H9 (cell line): Measurements from ENCODE around the gene PRODH2. TPM values are rescaled to one million over a fixed set of nuclear protein-coding genes. Genes with fewer than 3 reads are reported as not detected.
A peak's percentile ranks its signal among the peaks of the same experiment; 100 is the strongest.

Experiments used
- DNase-seq: peaks from one replicate; pipeline ENCODE4 v3.0.0-alpha.2; 2017
- H2AFZ ChIP-seq: one replicate; pipeline ENCODE4 v1.6.1; 2013; ENCODE audit warnings: mild to moderate bottlenecking, low read length, control low read depth, moderate library complexity
- H2AK5ac ChIP-seq: 2 replicates; pipeline ENCODE4 v1.6.1; 2013; ENCODE audit warnings: low read length, control low read depth, mixed read lengths; ENCODE audit not compliant: insufficient read length
- H2BK120ac ChIP-seq: one replicate; pipeline ENCODE4 v1.6.1; 2013; ENCODE audit warnings: low read depth, mild to moderate bottlenecking, low read length, control low read depth, inconsistent platforms; ENCODE audit not compliant: poor library complexity, severe bottlenecking
- H2BK12ac ChIP-seq: 2 replicates; pipeline ENCODE4 v1.6.1; 2013; ENCODE audit warnings: low read length, control low read depth, mixed read lengths, low read depth; ENCODE audit not compliant: insufficient read length
- H2BK15ac ChIP-seq: 2 replicates; pipeline ENCODE4 v1.6.1; 2013; ENCODE audit warnings: low read depth, low read length, control low read depth
- H2BK20ac ChIP-seq: one replicate; pipeline ENCODE4 v1.6.1; 2013; ENCODE audit warnings: low read depth, mild to moderate bottlenecking, low read length, control low read depth, inconsistent platforms; ENCODE audit not compliant: poor library complexity, severe bottlenecking
- H2BK5ac ChIP-seq: 2 replicates; pipeline ENCODE4 v1.6.1; 2013; ENCODE audit warnings: low read length, control low read depth, mixed read lengths; ENCODE audit not compliant: insufficient read length
- H3K14ac ChIP-seq: 2 replicates; pipeline ENCODE4 v1.6.1; 2013; ENCODE audit warnings: low read length, control low read depth; ENCODE audit not compliant: insufficient read depth
- H3K18ac ChIP-seq: 2 replicates; pipeline ENCODE4 v1.6.1; 2013; ENCODE audit warnings: low read depth, mild to moderate bottlenecking, mixed read lengths, low read length, control low read depth; ENCODE audit not compliant: insufficient read length
- H3K23ac ChIP-seq: 2 replicates; pipeline ENCODE4 v1.6.1; 2013; ENCODE audit warnings: low read length, control low read depth, mixed read lengths, low read depth; ENCODE audit not compliant: insufficient read length
- H3K23me2 ChIP-seq: 2 replicates; pipeline ENCODE4 v1.6.1; 2013; ENCODE audit warnings: low read depth, mild to moderate bottlenecking, mixed read lengths, low read length, control low read depth; ENCODE audit not compliant: insufficient read length, poor library complexity, severe bottlenecking
- H3K27ac ChIP-seq: 2 replicates; pipeline ENCODE4 v1.5.1; 2013; ENCODE audit warnings: low read length, control low read depth, mixed read lengths, low read depth; ENCODE audit not compliant: insufficient read length
- H3K27me3 ChIP-seq: 2 replicates; pipeline ENCODE4 v1.6.1; 2013; ENCODE audit warnings: low read length, control low read depth, inconsistent platforms; ENCODE audit not compliant: insufficient read depth
- H3K4ac ChIP-seq: 2 replicates; pipeline ENCODE4 v1.6.1; 2013; ENCODE audit warnings: low read depth, mild to moderate bottlenecking, control low read depth, inconsistent platforms, low read length, moderate library complexity
- H3K4me1 ChIP-seq: 2 replicates; pipeline ENCODE4 v1.6.1; 2013; ENCODE audit warnings: low read length, control low read depth, inconsistent platforms; ENCODE audit not compliant: insufficient read depth
- H3K4me2 ChIP-seq: 2 replicates; pipeline ENCODE4 v1.6.1; 2013; ENCODE audit warnings: low read length, control low read depth, mixed read lengths; ENCODE audit not compliant: insufficient read length, insufficient read depth
- H3K56ac ChIP-seq: 2 replicates; pipeline ENCODE4 v1.6.1; 2013; ENCODE audit warnings: low read depth, mild to moderate bottlenecking, mixed read lengths, low read length, control low read depth; ENCODE audit not compliant: insufficient read length
- H3K79me1 ChIP-seq: 2 replicates; pipeline ENCODE4 v1.6.1; 2013; ENCODE audit warnings: low read depth, mild to moderate bottlenecking, moderate library complexity, low read length, control low read depth, inconsistent platforms; ENCODE audit not compliant: insufficient read depth, poor library complexity, severe bottlenecking
- H3K79me2 ChIP-seq: 2 replicates; pipeline ENCODE4 v1.6.1; 2013; ENCODE audit warnings: low read length, control low read depth, inconsistent platforms; ENCODE audit not compliant: insufficient read depth
- H3K9ac ChIP-seq: 2 replicates; pipeline ENCODE4 v1.6.1; 2013; ENCODE audit warnings: low read length, control low read depth, mixed read lengths; ENCODE audit not compliant: insufficient read length; ENCODE audit errors: extremely low read depth
- H3K9me3 ChIP-seq: one replicate; pipeline ENCODE4 v1.6.1; 2013; ENCODE audit warnings: low read depth, low read length, inconsistent platforms; ENCODE audit not compliant: control insufficient read depth
- H3T11ph ChIP-seq: one replicate; pipeline ENCODE4 v1.6.1; 2013; ENCODE audit warnings: mild to moderate bottlenecking, low read length, control low read depth, inconsistent platforms
- H4K20me1 ChIP-seq: one replicate; pipeline ENCODE4 v1.6.1; 2013; ENCODE audit not compliant: control insufficient read depth, insufficient read length, insufficient read depth
- H4K5ac ChIP-seq: 2 replicates; pipeline ENCODE4 v1.6.1; 2013; ENCODE audit warnings: low read depth, mild to moderate bottlenecking, mixed read lengths, low read length, control low read depth; ENCODE audit not compliant: insufficient read length
- H4K8ac ChIP-seq: replicated peaks from 2 replicates; pipeline ENCODE4 v1.6.1; 2013; ENCODE audit warnings: low read length, control low read depth, mixed read lengths, low read depth; ENCODE audit not compliant: insufficient read length
- H4K91ac ChIP-seq: 2 replicates; pipeline ENCODE4 v1.6.1; 2013; ENCODE audit warnings: low read depth, mild to moderate bottlenecking, moderate library complexity, mixed read lengths, low read length, control low read depth; ENCODE audit not compliant: insufficient read length
- H3K27ac Mint-ChIP-seq, 3 experiments: 2 replicates in 2 of 3; 3 replicates in 1 of 3; pipeline ENCODE4 v1.8.0; 2020 to 2021; ENCODE audit warnings: mixed read lengths in 3 of 3, mild to moderate bottlenecking in 1 of 3, moderate library complexity in 1 of 3
- H3K27me3 Mint-ChIP-seq: 2 replicates; pipeline ENCODE4 v1.8.0; 2021; ENCODE audit warnings: low read depth, mild to moderate bottlenecking, moderate library complexity, mixed read lengths
- H3K36me3 Mint-ChIP-seq, 3 experiments: 2 replicates in 2 of 3; 3 replicates in 1 of 3; pipeline ENCODE4 v1.8.0; 2020 to 2021; ENCODE audit warnings: low read depth in 3 of 3, mixed read lengths in 3 of 3; ENCODE audit not compliant: insufficient read depth in 1 of 3
- H3K4me1 Mint-ChIP-seq, 2 experiments: 2 replicates each; pipeline ENCODE4 v1.8.0; 2020; ENCODE audit warnings: mixed read lengths in 2 of 2
- H3K4me3 Mint-ChIP-seq, 2 experiments: 2 replicates in 1 of 2; 3 replicates in 1 of 2; pipeline ENCODE4 v1.8.0; 2020 to 2021; ENCODE audit warnings: mild to moderate bottlenecking in 2 of 2, mixed read lengths in 2 of 2, moderate library complexity in 1 of 2
- H3K9me3 Mint-ChIP-seq, 2 experiments: 2 replicates in 1 of 2; 3 replicates in 1 of 2; pipeline ENCODE4 v1.8.0; 2020; ENCODE audit warnings: mild to moderate bottlenecking in 2 of 2, mixed read lengths in 2 of 2, moderate library complexity in 1 of 2
- WGBS: extraction: QIAGEN DNeasy Blood & Tissue Kit; methylation state at CpG from one replicate; pipeline ENCODE4 v1.1.7; 2013; ENCODE audit warnings: missing lambda C conversion rate, low lambda C conversion rate, mixed read lengths; ENCODE audit not compliant: insufficient read length; ENCODE audit errors: extremely low coverage; 5-methylcytosine and 5-hydroxymethylcytosine counted together
- total RNA-seq: library from RNA; stranded (reverse); gene quantifications from 2 replicates; pipeline ENCODE4 v1.2.1, GENCODE V29; 2021
- TF ChIP-seq, protein P1 (sequence below): fragments of 200-600 bp; sonication (generic); conservative IDR thresholded peaks from 3 replicates; pipeline ENCODE4 v1.8.0; 2021; ENCODE audit warnings: antibody characterized with exemption, mild to moderate bottlenecking

Gene PRODH2
- total RNA-seq, 1 experiment from 2014 or later = not detected

DNA sequence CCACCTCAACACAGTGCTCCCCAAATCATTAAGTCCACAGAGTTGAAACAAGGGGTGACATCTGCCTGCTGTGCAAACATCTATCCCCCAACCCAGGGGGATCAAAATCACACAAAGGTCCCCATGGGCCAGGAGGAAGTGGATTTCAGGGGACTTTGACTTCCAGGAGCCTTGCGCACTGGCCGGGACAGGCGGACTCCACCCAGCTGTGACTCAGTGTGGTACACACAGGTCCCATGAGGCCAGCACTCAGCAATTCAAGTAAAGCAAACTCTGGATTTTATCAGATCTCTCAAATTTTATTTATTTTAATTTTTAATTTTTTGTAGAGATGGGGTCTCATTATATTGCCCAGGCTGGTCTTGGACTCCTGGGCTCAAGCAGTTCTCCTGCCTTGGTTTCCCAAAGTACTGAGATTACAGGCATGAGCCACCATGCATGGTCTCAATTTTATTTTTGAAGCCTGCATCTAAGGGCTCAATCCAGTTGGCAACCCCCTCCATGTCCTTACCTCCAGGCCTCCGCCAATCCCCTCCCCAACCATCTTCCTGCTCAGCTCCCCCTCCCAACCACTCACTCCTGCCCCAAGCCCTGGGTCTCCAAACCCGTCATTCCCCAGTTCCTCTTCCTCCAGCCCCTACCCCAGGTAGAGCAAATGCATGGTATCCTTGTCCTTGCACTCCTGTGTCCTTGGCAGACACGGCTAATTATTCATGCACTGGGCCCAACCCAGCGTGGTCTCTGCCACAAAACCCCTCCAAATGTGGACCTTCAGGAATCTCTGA is 19.1 kb downstream of the PRODH2 start:
- Histone ChIP-seq H3T11ph (no peak overlapping the region), H3K9me3 (no peaks in the 10 kb centered on the region), H3K27ac (no peak overlapping the region), H3K23ac (no peak overlapping the region), H2AFZ (no peak overlapping the region), H3K27me3 (peaks cover 3% of the 10 kb centered on the region; the same call in 1 of the 2 replicates), H3K18ac (no peak overlapping the region), H3K9ac (no peak overlapping the region), H3K4me2 (no peak overlapping the region), H3K79me1 (no peaks in the 10 kb centered on the region), H3K4ac (no peak overlapping the region), H4K5ac (no peak overlapping the region), H2BK20ac (no peak overlapping the region), H3K14ac (no peak overlapping the region), H2BK12ac (no peak overlapping the region), H2BK5ac (no peak overlapping the region), H2AK5ac (no peak overlapping the region), H3K23me2 (peaks cover 5% of the 10 kb centered on the region), H2BK120ac (no peak overlapping the region), H4K20me1 (peaks cover 3% of the 10 kb centered on the region), H3K79me2 (no peaks in the 10 kb centered on the region), H2BK15ac (no peak overlapping the region), H3K4me1 (0 out of 2 replicates have a peak, but pooled peaks cover 2% of the 10 kb centered on the region), H3K56ac (no peak overlapping the region), H4K91ac (no peak overlapping the region), H4K8ac (no peak overlapping the region)
- Mint-ChIP-seq H3K9me3 (no peaks in the 10 kb centered on the region), H3K4me3 (no peak overlapping the region), H3K4me1 (peaks cover 8 to 18% of the 10 kb centered on the region in 2 experiments), H3K27me3 (peaks cover 36% of the 10 kb centered on the region), H3K27ac (0 out of 7 replicates have a peak overlapping the region, but pooled peaks of 1 of the 3 experiments have one; percentile 11), H3K36me3 (no peaks in the 10 kb centered on the region; a peak in 1 of 7 replicates)
- no peak for DNase-seq
- TF ChIP-seq, protein P1, sequence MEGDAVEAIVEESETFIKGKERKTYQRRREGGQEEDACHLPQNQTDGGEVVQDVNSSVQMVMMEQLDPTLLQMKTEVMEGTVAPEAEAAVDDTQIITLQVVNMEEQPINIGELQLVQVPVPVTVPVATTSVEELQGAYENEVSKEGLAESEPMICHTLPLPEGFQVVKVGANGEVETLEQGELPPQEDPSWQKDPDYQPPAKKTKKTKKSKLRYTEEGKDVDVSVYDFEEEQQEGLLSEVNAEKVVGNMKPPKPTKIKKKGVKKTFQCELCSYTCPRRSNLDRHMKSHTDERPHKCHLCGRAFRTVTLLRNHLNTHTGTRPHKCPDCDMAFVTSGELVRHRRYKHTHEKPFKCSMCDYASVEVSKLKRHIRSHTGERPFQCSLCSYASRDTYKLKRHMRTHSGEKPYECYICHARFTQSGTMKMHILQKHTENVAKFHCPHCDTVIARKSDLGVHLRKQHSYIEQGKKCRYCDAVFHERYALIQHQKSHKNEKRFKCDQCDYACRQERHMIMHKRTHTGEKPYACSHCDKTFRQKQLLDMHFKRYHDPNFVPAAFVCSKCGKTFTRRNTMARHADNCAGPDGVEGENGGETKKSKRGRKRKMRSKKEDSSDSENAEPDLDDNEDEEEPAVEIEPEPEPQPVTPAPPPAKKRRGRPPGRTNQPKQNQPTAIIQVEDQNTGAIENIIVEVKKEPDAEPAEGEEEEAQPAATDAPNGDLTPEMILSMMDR = no peak
- WGBS = no CpG with 5 or more reads among the region's 7 CpGs
